HG02798 (cell line): ENCODE measurements around the gene ST7.
"Not testable (repeated sequence)": the region's sequence is repeated elsewhere in the genome, so short reads cannot be mapped to it uniquely, and the experiment has no call there.

ENCODE experiments used
- ATAC-seq: cut with Tn5 transposase; IDR thresholded peaks from one replicate; pipeline ENCODE4 v1.9.1; 2021; ENCODE audit warnings: mild to moderate bottlenecking; ENCODE audit not compliant: unreplicated experiment, poor library complexity

The ST7 gene

DNA sequence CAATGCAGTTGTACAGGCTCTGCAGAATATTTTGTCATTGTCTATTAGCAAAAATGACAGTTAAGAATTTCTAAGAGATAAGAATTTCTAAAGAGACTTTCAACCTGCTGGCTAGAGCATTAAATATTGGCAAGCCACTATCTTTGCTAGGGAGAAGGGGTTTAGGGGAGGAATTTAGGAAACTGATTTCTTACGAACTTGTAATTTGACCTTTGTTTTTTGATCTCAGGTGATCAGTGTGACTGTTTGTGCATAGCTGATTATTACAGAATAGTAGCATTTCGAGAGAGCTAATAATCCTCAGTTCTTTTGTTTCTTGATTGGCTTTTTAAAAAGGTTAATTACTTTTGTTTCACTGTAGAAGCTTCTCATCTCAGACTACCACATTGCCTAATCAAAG is 68.1 kb downstream of the ST7 start:
- ATAC-seq: no peak

DNA sequence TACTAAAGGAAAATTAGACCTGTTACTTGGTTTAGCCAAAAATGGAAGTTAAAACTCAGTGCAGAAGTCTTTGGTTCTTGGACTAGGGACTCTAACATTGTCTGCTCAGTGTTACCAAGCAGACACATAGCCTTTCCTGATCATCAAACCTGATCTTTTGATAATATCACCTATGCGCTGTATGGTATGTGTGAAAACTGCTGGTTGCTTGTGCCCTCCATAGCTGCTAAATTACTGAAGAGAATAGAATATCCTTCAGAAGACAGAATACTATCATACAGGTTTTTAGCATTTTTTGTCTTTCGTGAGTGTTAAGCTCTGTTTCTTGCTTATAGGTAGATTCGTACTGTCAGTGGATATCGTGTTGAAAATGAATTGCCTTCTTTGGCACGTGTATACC is 68.7 kb downstream of the ST7 start:
- ATAC-seq: no peak

DNA sequence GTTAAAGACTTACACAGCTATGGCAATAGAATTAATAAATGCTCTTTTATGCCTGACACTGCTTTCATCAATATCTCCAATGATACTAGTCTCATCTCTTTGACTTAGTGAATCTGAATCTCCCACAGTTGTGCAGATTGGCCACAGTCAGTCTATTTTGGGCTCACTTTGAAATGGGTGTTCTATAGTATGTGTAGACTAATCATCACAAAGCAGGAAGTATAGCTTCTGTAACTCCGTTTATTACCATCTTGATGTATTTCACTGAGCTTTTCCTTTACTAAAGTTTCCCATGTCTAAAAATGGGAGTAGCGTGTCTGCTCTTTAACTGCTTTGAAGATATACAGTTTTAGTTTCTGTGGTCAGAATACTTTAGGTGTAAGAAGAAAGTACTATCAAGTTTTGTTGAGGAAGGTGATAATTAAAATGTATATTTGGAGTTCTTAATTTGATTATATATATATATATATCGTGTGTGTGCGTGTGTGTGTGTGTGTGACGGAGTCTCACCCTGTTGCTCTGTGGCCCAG is 70.1 kb downstream of the ST7 start:
- ATAC-seq: peak; percentile 61

DNA sequence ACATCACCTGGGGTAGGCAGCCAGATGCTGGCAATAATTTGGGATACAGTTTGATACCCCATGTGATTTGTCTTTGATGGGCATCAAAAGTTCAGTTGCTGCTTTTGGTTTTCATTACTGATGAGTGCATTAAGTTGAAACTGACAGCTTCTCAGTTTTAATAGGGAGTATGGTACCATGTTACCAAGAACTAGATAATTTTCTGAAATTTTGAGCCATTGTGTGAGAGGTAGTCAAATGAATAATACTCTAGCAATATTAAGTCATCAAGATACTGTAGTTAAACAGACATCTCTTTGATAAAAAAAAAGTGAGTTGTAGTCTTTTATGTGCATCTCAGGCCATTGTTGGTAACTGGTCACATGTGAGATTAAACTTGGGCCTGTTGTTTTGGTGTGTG is 71.5 kb downstream of the ST7 start:
- no peak for ATAC-seq

DNA sequence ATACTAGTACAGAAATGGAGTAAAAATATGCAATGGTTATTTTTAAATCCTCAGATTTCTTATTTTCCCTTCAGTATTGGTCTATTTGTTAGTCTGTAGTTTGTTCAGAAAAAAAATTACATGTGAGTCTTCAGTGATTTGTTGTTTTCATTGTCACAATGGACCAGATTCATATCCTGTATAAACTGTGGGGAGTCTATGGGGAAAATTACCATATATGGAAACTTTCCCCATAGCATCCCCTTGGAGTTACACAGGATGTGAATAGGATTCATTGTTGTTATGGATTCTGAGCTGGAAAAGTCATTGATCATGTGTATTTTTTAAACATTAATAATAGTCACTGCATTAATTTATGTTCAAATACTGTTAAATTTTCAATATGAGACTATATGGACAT is 72.6 kb downstream of the ST7 start:
- ATAC-seq: no peak

DNA sequence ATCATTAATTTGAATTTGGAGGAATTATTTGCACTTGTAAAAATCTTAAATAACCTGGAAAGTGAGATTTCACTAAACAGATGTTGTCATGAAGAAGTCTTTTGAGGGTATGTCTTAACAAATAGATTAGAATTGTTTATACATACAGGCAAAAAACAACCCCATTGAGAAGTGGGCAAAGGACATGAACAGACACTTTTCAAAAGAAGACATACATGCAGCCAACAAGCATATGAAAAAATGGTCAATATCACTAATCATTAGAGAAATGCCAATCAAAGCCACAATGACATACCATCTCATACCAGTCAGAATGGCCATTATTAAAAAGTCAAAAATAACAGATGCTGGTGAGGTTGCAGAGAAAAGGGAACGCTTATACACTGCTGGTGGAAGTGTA is 77.0 kb downstream of the ST7 start:
- not testable (repeated sequence) for ATAC-seq

DNA sequence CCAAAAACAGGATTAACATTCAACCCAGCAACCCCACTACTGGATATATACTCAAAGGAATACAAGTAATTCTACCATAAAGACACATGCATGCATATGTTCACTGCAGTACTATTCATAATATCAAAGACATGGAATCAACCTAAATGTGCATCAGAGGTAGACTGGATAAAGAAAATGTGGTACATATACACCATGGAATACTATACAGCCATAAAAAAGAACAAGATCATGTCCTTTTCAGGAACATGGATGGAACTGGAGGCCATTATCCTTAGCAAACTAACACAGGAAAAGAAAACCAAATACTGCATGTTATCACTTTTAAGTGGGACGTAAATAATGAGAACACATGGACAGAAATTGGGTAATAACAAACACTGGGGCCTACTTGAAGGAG is 77.5 kb downstream of the ST7 start:
- ATAC-seq: not testable (repeated sequence)

DNA sequence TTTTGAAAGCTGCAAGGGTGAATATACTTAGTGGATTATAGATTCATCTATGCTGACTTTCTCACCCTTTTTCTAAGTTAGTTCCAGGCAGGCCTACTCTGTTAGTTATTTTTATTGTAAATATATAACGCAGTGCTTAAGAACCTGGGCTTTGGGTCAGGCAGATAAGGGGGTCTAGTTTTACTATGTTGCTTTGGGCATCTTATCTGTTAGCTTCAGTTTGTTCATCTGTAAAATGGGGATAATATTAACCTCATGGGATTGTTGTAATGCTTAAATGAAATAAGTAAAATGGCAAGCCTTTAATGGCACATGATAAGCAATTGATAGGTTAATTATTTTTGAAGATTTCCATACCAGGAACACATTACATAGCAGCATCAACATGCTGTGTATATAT is 79.5 kb downstream of the ST7 start:
- ATAC-seq: no peak

DNA sequence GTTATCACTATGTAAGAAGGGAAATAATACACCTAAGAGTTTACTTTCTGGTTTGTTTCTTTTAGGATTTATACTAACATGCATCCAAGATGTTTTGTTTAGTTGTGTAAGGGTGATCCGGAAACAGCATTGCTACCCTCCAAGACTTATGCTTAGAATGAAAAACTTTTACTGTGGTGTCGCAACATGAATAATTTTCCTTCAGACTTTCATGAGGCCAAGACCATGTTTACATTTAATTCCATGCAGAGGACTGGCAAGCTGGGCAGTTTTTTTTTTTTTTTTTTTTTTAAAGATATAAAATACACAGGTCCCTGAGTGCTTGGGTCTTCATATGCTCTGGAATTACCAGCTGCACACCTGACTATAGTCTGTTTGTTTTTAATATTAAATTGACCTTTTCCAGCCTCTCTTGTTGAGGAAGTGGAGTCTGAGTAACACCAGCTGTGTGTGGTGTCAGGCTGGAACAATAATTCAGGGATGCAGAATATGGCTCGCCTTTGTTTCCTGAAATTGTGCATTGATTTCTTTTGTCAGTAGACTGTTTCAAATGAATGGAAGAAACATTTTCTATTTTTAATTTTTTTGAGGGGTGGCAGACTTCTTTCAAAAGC is 81.7 kb downstream of the ST7 start:
- no peak for ATAC-seq

DNA sequence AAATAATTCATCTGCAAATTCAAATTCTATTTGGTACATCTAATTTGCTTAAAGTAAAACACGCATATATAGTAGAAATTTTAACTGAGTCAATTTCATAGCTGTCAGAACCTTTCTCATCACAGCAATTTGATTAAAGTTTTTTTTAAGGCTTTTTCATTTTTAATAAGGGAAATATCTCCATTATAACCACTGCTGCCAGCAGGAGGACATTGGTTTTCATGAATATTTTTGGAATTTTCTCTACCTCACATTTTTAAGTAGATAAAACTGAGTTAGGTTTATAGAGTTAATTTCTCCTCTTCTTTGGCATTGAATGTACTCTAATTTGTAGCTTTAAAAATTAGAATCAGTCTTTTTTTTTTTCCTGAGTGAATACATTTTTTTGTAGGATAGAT is 82.2 kb downstream of the ST7 start:
- no peak for ATAC-seq

DNA sequence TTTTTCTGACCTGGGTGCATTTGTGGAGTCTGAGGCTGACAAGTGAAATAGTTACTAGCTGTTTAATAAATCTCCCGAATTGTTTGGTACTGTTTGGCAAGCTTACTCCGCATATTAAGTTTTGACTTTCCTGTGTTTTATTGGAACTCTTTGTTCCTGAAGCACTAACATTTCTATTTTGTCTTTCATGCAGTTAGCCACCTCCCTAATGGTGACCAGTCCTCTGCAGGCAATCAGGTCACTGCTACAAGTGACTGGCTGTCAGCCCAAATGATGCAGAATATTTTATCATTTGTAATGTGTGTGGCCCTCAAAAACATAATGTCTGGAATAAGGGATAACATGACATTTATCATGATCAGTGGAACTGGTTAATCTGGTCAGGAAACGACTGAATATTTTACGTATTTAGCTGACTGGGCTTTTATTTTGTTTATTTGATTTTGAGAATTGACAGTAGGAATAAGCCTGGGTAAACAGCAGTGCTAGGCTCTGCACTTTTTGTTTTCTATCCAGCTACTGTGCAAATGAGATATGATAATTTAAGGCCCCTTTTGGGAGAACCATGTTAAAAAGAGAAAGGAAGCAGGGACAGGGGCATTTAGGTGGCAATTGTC is 82.9 kb downstream of the ST7 start:
- no peak for ATAC-seq

DNA sequence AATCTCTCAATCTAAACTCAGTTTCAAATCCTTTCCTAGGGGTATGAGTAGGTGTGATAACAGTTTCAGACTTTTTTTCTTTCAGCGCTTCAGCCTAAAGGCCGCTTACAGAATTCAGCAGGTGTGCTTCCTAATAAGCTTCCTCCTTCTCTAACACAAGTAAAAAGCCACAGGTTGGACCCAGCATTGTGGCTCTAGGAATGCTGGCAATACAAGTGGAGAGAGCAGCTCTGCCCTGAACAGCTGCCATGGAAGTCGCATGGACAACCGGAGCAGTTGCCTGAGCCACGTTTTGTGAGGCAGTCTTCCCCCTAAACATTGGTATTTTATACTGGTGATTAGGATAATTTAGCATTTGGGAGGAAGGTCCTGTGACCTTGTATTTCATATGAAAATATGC is 83.5 kb downstream of the ST7 start:
- ATAC-seq: no peak

DNA sequence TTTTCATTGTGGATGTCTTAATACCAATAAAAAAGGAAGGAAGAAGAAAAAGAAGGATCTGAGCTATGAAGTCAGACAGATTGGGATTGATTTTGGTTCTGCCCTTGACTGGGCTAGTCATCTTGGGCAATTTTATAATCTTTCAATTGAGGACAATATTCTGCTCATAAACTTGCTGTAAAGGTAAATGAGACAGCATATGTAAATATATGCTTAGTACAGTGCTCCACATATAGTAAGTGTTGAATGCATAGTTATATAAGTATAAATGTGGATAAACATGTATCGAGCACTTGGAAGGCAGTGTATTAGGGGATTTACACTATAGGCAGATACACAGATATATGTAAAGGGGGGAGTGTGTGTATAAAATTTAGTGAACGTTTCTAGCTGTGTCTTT is 85.1 kb downstream of the ST7 start:
- ATAC-seq: no peak

DNA sequence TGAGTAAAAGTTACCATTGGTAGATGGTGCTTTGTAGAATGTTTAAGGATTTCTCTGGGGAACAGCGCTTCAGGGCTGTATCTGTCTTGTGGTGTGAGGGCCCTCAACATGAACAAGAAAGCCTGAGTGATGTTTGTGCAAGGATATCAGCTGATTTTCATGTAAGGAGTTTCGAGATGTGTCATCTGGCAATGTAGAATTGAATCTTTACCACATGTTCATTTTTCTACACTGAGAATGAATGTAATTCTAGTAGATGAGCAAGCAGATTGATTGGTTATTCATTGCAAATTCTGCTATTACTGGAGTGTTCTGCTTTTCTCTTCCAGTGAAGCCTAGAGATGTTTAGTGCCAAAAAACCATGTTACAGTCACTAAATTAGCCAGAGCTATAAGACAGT is 87.7 kb downstream of the ST7 start:
- peak; percentile 94 for ATAC-seq

DNA sequence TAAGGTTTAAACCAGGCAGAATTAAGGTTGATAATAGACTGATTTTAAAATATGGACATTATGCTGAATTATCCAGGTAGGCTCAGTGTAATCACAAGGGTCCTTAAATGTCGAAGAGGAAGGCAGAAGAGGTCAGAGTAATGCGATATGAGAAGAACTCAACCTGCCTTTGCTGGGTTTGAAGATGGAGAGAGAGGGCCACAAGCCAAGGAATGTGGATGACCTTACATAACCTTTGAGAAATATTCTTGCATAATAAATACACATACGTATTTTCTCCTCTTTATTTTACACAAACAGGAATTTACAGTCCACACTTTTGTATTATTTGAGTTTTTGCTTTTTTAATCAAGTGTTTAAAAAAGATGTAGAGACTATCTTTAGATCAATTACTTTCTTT is 88.5 kb downstream of the ST7 start:
- no peak for ATAC-seq

DNA sequence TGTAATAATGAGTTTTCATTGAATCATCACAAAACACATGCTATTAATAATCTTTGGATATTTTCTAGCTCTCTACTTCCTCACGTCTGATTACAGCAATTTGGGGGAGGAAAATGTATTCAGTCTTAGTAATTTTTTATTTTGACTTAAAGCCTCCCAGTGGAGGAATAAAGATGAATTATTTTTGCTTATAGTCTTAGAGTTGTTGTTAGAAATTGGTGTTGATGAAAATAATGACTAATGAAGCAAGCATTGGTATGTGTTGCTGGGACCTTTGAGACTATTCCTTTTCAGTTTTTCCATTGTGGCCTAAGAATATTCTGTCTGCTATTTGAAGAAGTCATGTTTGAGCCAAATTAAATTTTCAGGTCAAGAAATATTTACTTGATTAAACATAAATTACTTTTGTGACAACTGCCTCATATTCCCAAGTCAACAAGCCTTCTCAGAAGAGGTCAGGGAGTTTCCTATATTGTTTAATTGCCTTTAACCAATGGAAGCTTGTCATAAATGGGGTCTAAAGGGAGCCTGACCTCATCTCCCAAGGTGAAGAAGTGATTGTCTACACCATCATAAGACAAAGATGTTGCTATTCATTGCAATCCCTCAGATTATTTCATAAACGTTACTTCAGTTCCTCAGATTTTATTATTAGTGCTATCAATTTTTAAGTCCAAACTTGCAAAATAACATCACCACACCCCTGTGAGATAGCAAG is 90.0 kb downstream of the ST7 start:
- no peak for ATAC-seq

DNA sequence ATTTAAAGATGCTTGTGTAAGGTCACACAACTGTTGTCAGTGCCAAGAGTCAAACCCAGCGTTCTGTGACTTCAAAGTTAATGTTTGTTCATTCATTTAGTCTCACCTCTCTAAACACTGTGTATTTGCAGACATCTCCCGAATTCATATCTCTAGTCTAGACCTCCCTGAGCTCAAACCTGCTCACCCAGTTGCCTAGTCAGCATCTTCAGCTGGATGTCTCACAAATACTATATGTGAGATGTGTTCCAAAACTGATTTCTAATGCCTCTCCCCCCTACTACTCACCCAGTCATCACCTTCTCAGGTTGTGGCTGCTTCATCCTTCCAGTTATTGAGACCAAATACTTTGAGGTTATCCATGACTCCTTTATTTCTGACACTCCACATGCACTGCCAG is 91.4 kb downstream of the ST7 start:
- ATAC-seq: no peak

DNA sequence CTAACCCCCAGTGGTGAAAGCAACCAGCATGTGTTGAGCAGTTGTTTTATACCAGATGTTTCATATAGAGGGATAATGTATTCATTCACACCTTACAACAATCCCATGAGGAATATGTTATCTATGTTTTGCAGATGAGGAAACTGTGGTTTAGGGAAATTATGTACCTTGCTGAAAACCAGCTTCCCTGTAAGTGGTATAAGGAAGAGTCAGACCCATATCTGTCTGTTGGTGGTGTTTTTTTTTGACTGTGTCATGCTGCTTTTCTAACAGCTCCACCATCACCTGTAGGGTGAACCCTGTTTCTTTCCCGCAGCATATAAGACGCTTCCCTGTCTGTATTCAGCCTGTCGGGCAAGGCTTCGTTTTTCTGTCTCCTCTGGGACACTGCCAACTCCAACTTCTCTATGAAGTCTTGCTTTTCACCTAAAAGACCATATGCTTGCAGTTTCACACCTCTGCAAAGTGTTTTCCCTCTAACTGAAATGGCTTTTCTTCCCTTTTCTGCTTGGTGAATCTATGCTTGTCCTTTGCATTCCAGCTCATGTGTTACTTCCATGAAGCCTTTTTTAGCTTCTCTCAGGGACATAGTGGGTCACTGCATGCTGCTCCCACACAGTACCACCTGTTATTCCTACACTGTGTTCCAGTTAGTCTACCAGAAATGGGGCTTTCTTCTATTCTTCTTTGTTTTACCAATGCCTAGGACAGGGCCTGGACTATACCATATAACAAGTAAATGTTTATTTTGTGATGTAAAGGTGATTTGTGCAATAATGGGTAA is 92.8 kb downstream of the ST7 start:
- no peak for ATAC-seq

DNA sequence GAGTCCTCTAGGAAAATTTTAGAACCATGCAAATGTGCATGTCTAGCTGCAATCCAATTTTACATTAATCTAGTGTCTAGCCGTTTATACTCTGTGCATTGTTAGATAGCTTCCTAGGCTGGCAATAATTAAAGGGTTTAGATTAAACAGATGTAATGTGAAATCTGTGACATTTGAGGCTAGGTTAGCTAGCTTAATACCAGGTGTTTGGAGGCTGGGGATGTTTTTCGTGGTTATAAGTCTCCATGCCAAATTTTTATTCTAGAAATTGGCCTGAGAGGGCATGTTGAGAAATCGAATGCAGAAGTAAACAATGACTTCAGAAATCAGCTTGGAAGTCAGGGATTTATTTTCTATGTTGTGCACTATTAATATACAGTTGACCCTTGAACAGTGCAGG is 94.2 kb downstream of the ST7 start:
- no peak for ATAC-seq

DNA sequence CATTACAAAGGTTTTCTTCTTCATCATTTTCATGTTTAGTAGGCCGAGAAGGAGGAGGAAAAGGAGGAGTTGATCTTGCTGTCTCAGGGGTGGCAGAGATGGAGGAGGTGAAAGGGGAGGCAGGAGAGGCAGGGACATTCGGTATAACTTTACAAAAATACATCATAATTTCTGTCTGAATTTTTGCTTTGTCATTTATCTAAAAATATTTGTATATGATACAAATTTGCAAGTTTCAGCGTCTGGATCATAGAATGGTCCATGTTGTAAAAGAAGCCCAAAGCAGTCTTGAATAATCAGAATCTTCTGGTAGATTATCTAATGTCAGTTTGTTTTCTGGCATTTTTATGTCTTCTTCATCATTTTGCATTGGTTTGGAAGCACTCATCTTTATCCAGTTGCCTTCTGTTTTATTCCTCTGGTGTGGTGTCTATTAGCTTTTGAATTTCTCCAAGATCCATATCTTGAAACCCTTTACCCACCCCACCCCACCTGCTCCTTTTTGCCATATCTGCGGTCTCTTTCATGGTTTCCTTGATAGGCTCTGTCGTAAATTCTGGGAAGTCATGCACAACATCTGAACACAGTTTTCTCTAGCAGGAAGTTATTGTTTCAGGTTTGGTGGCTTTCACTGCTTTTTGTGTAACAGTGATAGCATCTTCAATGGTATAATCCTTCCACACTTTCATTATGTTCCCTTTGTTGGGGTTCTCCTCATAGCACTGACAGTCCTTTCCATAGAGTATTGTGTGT is 95.0 kb downstream of the ST7 start:
- ATAC-seq: no peak
